ENCODE results near the gene NRBP1. TPM values are rescaled to one million over a fixed set of nuclear protein-coding genes. Genes with fewer than 3 reads are reported as not detected.

NRBP1 gene
- total RNA-seq, 1 donor from 2014 or later = 136 TPM

GRCh38 chr2:27379836-27380625 is 48.4 kb upstream of the NRBP1 start:
- peak overlapping the region; percentile 96 for H3K4me3 Mint-ChIP-seq
- Histone ChIP-seq H3K9me3 (ENCODE audit: low read depth) (no peaks in the 10 kb centered on the region), H3F3A (ENCODE audit: low read depth) (peaks cover 47% of the 10 kb centered on the region), H3K4me2 (peak overlapping the region; percentile 84), H3K79me2 (ENCODE audit: low read depth) (peaks cover 23% of the 10 kb centered on the region), H2AFZ (replicated peaks) (no peak overlapping the region), H3K36me3 (no peaks in the 10 kb centered on the region), H3K4me3 (peak overlapping the region; percentile 61), H4K20me1 (ENCODE audit: low read depth) (no peaks in the 10 kb centered on the region), H3K27me3 (no peaks in the 10 kb centered on the region), H3K4me1 (peaks cover 8% of the 10 kb centered on the region), H3K27ac (peak overlapping the region; percentile 95), H3K9ac (peak overlapping the region; percentile 47)
- H3K27me3 Mint-ChIP-seq (ENCODE audit: insufficient read depth, low read depth) = peaks cover 14% of the 10 kb centered on the region
- H3K27ac Mint-ChIP-seq = peak overlapping the region; percentile 94
- TF ChIP-seq EZH2phosphoT487 (IDR thresholded peaks at IDR 0.05) (no peak), EZH2 (IDR thresholded peaks at IDR 0.05) (no peak)
- TF ChIP-seq, protein P1, sequence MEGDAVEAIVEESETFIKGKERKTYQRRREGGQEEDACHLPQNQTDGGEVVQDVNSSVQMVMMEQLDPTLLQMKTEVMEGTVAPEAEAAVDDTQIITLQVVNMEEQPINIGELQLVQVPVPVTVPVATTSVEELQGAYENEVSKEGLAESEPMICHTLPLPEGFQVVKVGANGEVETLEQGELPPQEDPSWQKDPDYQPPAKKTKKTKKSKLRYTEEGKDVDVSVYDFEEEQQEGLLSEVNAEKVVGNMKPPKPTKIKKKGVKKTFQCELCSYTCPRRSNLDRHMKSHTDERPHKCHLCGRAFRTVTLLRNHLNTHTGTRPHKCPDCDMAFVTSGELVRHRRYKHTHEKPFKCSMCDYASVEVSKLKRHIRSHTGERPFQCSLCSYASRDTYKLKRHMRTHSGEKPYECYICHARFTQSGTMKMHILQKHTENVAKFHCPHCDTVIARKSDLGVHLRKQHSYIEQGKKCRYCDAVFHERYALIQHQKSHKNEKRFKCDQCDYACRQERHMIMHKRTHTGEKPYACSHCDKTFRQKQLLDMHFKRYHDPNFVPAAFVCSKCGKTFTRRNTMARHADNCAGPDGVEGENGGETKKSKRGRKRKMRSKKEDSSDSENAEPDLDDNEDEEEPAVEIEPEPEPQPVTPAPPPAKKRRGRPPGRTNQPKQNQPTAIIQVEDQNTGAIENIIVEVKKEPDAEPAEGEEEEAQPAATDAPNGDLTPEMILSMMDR (IDR thresholded peaks at IDR 0.05) = no peak
- DNase-seq (ENCODE audit: low spot score) = no peak
- peaks cover 26% of the 10 kb centered on the region for H3K36me3 Mint-ChIP-seq
- H3K9me3 Mint-ChIP-seq = no peaks in the 10 kb centered on the region
- peaks cover 24% of the 10 kb centered on the region for H3K4me1 Mint-ChIP-seq

- H3K27me3 ChIP-seq = no peaks in the 10 kb centered on the region
- H3K4me2 ChIP-seq = peak within 1 kb of the TSS; percentile 84
- Mint-ChIP-seq H3K27ac (peak within 1 kb of the TSS; percentile 94), H3K27me3 (ENCODE audit: insufficient read depth, low read depth) (peaks cover 14% of the 10 kb centered on the region), H3K36me3 (peaks cover 30% of the 10 kb centered on the region), H3K4me3 (peak within 1 kb of the TSS; percentile 96), H3K4me1 (peaks cover 24% of the 10 kb centered on the region), H3K9me3 (no peaks in the 10 kb centered on the region)
- no peaks in the 10 kb centered on the region for H4K20me1 ChIP-seq (ENCODE audit: low read depth)
- peak within 1 kb of the TSS; percentile 61 for H3K4me3 ChIP-seq
- peak; percentile 98 for DNase-seq (ENCODE audit: low spot score)
- H3K27ac ChIP-seq = peak within 1 kb of the TSS; percentile 95
- no peaks in the 10 kb centered on the region for H3K9me3 ChIP-seq (ENCODE audit: low read depth)
- no peak for TF ChIP-seq EZH2 (IDR thresholded peaks at IDR 0.05)
- no peak for TF ChIP-seq EZH2phosphoT487 (IDR thresholded peaks at IDR 0.05)
- TF ChIP-seq, protein P1 (IDR thresholded peaks at IDR 0.05) = no peak
- no peak within 1 kb of the TSS for H2AFZ ChIP-seq (replicated peaks)
- H3K36me3 ChIP-seq = no peaks in the 10 kb centered on the region
- H3K79me2 ChIP-seq (ENCODE audit: low read depth) = peaks cover 25% of the 10 kb centered on the region
- H3K9ac ChIP-seq = peak within 1 kb of the TSS; percentile 47
- peaks cover 8% of the 10 kb centered on the region for H3K4me1 ChIP-seq
- peaks cover 47% of the 10 kb centered on the region for H3F3A ChIP-seq (ENCODE audit: low read depth)
Measured at GRCh38 chr2:27380626-27381545, 47.5 kb upstream of the NRBP1 start, which contains the start of gene ZNF513. TSS of gene ZNF513 (minus strand) at chr2:27380734. CDS start at chr2:27380526, 208 bp downstream.

DNA sequence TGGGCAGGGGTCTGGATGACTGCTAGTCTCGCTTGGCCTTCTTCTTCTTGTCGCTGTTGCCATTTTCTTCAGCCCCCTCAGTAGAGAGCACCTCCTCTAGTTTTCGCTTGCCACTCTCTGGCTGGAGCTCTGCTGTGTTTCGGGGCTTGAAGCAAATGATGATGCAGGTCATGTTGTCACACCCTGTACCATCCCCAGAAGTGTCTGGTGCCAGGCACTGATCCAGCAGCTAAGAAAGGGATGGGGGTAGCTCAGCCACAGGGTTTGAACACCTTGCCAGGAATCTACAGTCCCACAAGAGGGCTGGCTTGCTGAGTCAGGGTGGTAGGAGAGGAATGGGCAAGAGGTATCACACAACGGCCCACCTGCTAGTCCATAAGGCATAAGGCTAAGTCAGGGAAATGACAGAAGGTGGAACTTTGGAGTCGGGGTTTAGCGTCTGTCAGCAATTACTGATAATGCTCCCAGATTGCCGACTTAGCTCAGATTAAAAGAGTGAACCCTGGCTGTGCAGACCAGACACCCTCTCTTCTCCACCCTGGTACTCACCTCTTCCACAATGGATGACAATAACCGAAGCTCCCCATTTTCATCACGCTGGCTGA is 46.8 kb upstream of the NRBP1 start:
- no peaks in the 10 kb centered on the region for H4K20me1 ChIP-seq (ENCODE audit: low read depth)
- no peak overlapping the region for H3K4me3 ChIP-seq
- H3K9ac ChIP-seq = no peak overlapping the region
- Mint-ChIP-seq H3K27me3 (ENCODE audit: insufficient read depth, low read depth) (peaks cover 14% of the 10 kb centered on the region), H3K36me3 (peaks cover 30% of the 10 kb centered on the region), H3K27ac (peak overlapping the region; percentile 94), H3K9me3 (no peaks in the 10 kb centered on the region), H3K4me3 (peak overlapping the region; percentile 85), H3K4me1 (peaks cover 24% of the 10 kb centered on the region)
- peak overlapping the region; percentile 84 for H3K4me2 ChIP-seq
- H3K27ac ChIP-seq = peak overlapping the region; percentile 95
- TF ChIP-seq, protein P1 (IDR thresholded peaks at IDR 0.05) = no peak
- no peak for TF ChIP-seq EZH2phosphoT487 (IDR thresholded peaks at IDR 0.05)
- no peak for TF ChIP-seq EZH2 (IDR thresholded peaks at IDR 0.05)
- no peaks in the 10 kb centered on the region for H3K27me3 ChIP-seq
- H3F3A ChIP-seq (ENCODE audit: low read depth) = peaks cover 47% of the 10 kb centered on the region
- DNase-seq (ENCODE audit: low spot score) = peak; percentile 4
- no peaks in the 10 kb centered on the region for H3K9me3 ChIP-seq (ENCODE audit: low read depth)
- no peaks in the 10 kb centered on the region for H3K36me3 ChIP-seq
- H3K79me2 ChIP-seq (ENCODE audit: low read depth) = peaks cover 31% of the 10 kb centered on the region
- H2AFZ ChIP-seq (replicated peaks) = no peak overlapping the region
- peaks cover 8% of the 10 kb centered on the region for H3K4me1 ChIP-seq
